ENCODE results near the gene RUNDC3A.

Gene RUNDC3A

GRCh38 chr17:44308320-44308818, at the start of gene RUNDC3A:
Gene RUNDC3A (plus strand): TSS chr17:44308601. CDS start chr17:44308833, 232 bp downstream.
- peak; percentile 35 for DNase-seq (ENCODE audit: low read depth)
- in situ Hi-C loops (cut with HindIII; ENCODE audit: low sequenced_read_pairs): no loop called here
- H3K4me3 ChIP-seq (ENCODE audit: low read depth, low read length): peak within 1 kb of the TSS; percentile 39
- no peak for TF ChIP-seq CTCF (IDR thresholded peaks at IDR 0.05; ENCODE audit: low read depth, low read length, missing control alignments)

DNA sequence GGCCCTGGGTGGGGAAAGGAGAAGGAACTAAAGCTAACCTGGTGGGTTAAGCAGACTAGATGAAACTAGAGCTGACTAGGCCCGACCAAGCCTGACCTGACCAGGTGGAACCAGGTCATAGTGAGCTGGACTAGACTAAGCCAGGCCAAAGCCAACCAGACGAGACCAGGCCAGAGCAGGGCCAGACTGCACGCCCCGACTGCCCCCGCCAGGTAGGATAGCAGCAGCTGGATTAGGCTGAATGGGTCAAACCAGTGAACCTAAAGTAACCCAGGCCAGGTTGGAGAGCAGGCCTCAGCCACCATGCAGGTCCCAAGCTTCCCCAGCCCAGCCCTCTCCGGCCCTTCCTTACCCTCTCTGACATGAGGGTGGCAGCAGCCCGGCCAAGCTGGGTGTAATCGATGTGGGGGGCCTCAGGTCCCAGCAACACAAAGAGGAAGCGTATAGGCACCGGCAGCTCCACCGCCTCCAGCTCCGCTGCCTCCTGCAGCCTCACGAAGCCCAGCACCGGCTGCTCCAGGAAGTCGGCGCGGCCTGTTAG, 49.5 kb upstream of the RUNDC3A start:
- TF ChIP-seq CTCF (IDR thresholded peaks at IDR 0.05; ENCODE audit: low read depth, low read length, missing control alignments): no peak
- in situ Hi-C loops (cut with HindIII; ENCODE audit: low sequenced_read_pairs): loop anchor here (10.0 kb wide), 1 partner anchor 54 kb away; no protein-coding TSS in a partner anchor
- no peak for DNase-seq (ENCODE audit: low read depth)
- H3K4me3 ChIP-seq (ENCODE audit: low read depth, low read length): no peak overlapping the region

DNA sequence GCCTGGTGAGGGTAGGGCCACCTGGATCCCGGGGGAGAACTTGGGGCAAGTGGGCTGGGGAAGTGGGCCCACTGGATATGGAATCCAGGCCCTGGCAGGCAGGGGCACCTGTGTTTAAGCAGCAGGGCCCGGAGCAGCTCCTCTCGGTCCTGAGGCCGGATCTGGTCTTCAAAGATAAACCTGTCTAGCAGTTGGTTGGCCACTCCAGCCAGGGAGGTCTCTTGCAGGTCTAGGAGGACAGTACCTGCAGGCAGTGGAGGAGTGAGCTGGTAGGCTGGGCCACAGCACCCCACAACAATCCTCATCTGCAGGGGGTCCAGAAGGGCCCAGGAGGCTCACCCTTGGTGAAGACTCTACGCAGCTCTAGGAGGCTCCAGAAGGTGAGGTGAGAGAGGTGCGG, 48.1 kb upstream of the RUNDC3A start:
- no peak for TF ChIP-seq CTCF (IDR thresholded peaks at IDR 0.05; ENCODE audit: low read depth, low read length, missing control alignments)
- no peak overlapping the region for H3K4me3 ChIP-seq (ENCODE audit: low read depth, low read length)
- in situ Hi-C loops (cut with HindIII; ENCODE audit: low sequenced_read_pairs): no loop called here
- DNase-seq (ENCODE audit: low read depth): no peak

GRCh38 chr17:44262654-44263225, 45.7 kb upstream of the RUNDC3A start:
- in situ Hi-C loops (cut with HindIII; ENCODE audit: low sequenced_read_pairs): no loop called here
- DNase-seq (ENCODE audit: low read depth): no peak
- no peak overlapping the region for H3K4me3 ChIP-seq (ENCODE audit: low read depth, low read length)
- no peak for TF ChIP-seq CTCF (IDR thresholded peaks at IDR 0.05; ENCODE audit: low read depth, low read length, missing control alignments)

DNA sequence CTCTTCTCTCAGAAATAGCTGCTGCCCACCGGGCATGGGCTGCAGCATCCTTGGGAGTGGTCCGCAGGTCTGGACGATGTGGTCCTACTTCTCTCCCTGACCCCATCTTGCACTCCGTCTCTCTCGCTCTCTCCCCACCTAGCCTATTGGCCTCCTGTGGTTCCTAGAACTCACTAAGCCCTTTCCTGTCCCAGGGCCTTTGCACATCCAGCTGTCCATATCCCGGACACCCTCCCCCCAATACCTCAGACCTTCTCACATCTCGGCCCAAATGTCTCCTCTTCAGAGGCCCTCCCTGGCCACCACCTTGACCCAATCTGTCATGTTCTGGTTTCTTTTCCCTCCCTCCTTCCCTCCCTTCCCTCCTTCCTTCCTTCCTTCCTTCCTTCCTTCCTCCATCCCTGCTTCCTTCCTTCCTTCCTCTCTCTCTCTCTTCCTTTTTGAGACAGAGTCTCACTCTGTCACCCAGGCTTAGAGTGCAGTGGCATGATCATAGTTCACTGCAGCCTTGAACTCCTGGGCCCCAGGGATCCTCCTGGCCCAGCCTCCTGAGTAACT, 45.0 kb upstream of the RUNDC3A start:
- DNase-seq (ENCODE audit: low read depth): no peak
- TF ChIP-seq CTCF (IDR thresholded peaks at IDR 0.05; ENCODE audit: low read depth, low read length, missing control alignments): no peak
- in situ Hi-C loops (cut with HindIII; ENCODE audit: low sequenced_read_pairs): no loop called here
- no peak overlapping the region for H3K4me3 ChIP-seq (ENCODE audit: low read depth, low read length)

DNA sequence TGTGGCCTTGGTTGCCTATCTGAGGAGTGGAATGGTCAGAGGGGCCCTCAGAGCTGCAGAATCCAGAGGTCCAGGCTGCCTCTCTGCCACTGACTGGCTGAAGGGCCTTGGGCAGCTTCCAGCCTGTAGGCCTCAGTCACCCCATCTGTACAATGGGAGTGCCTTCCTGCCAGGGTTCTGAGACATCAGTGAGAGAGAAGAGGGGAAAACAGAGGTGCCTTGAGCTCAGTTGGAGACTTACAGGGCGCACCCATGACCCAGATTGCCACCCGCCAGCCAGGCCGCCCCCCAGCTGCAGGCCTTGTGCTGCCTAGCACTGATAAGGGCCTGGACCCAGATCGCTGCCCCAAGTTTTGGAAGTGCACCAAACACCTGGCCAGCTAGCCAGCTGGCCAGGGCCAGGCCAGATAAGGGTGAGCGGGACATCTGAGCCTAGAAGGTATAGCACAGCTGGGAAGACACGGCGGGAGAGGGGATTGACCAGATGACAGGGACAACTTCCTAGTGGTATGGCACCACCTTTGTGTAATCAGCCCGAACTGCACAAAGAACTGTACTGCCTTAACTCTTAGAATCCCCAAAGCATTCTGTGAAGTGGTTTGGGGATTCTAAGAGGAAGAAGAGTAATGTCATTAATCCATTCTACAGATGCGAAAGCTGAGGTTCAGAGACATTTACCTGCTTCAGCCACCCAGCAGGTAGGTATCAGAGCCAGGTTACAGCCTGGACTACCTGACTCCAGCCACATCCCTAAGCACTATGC, 41.8 kb upstream of the RUNDC3A start:
- H3K4me3 ChIP-seq (ENCODE audit: low read depth, low read length): no peak overlapping the region
- no peak for TF ChIP-seq CTCF (IDR thresholded peaks at IDR 0.05; ENCODE audit: low read depth, low read length, missing control alignments)
- no peak for DNase-seq (ENCODE audit: low read depth)
- in situ Hi-C loops (cut with HindIII; ENCODE audit: low sequenced_read_pairs): no loop called here

Measured in astrocyte of the cerebellum (primary cell).